ENCODE data around the gene TOPAZ1.

TOPAZ1 gene

GRCh38 chr3:44241706-44242105 lies at the start of gene TOPAZ1:
Gene TOPAZ1, plus strand, starts transcription at chr3:44241886. Its CDS starts 168 bp downstream, at chr3:44242054.
- Histone ChIP-seq H3K36me3 (ENCODE audit: insufficient read depth, low read depth, low read length) (no peaks in the 10 kb centered on the region), H3K9me3 (ENCODE audit: insufficient read depth, low read depth, low read length) (no peaks in the 10 kb centered on the region), H3K9ac (ENCODE audit: low read depth, low read length) (no peak within 1 kb of the TSS), H3K4me1 (ENCODE audit: insufficient read depth, low read length) (no peaks in the 10 kb centered on the region), H3K27ac (ENCODE audit: low read length) (no peak within 1 kb of the TSS), H3K27me3 (ENCODE audit: insufficient read depth, low read length) (no peaks in the 10 kb centered on the region), H3K4me3 (ENCODE audit: low read length) (no peak within 1 kb of the TSS)

GRCh38 chr3:44198284-44199269 lies 43.1 kb upstream of the TOPAZ1 start:
- Histone ChIP-seq H3K9me3 (ENCODE audit: insufficient read depth, low read depth, low read length) (no peaks in the 10 kb centered on the region), H3K27ac (ENCODE audit: low read length) (no peak overlapping the region), H3K4me3 (ENCODE audit: low read length) (no peak overlapping the region), H3K36me3 (ENCODE audit: insufficient read depth, low read depth, low read length) (no peaks in the 10 kb centered on the region), H3K27me3 (ENCODE audit: insufficient read depth, low read length) (no peaks in the 10 kb centered on the region; the same call in 1 of the 2 replicates), H3K4me1 (ENCODE audit: insufficient read depth, low read length) (no peaks in the 10 kb centered on the region), H3K9ac (ENCODE audit: low read depth, low read length) (no peak overlapping the region)

- Histone ChIP-seq H3K4me3 (ENCODE audit: low read length) (no peak overlapping the region), H3K9ac (ENCODE audit: low read depth, low read length) (no peak overlapping the region), H3K27ac (ENCODE audit: low read length) (no peak overlapping the region), H3K27me3 (ENCODE audit: insufficient read depth, low read length) (no peaks in the 10 kb centered on the region; the same call in 1 of the 2 replicates), H3K36me3 (ENCODE audit: insufficient read depth, low read depth, low read length) (no peaks in the 10 kb centered on the region), H3K4me1 (ENCODE audit: insufficient read depth, low read length) (no peaks in the 10 kb centered on the region), H3K9me3 (ENCODE audit: insufficient read depth, low read depth, low read length) (no peaks in the 10 kb centered on the region)
These were observed 35.4 kb upstream of the TOPAZ1 start for GRCh38 chr3:44206261-44206660.

- no peak overlapping the region for H3K4me3 ChIP-seq (ENCODE audit: low read length)
These were observed 34.6 kb upstream of the TOPAZ1 start for GRCh38 chr3:44206862-44207652.

GRCh38 chr3:44208086-44208485 lies 33.6 kb upstream of the TOPAZ1 start:
- H3K4me3 ChIP-seq (ENCODE audit: low read length): no peak overlapping the region
- no peaks in the 10 kb centered on the region for H3K9me3 ChIP-seq (ENCODE audit: insufficient read depth, low read depth, low read length)
- no peak overlapping the region for H3K9ac ChIP-seq (ENCODE audit: low read depth, low read length)
- no peak overlapping the region for H3K27ac ChIP-seq (ENCODE audit: low read length)
- H3K36me3 ChIP-seq (ENCODE audit: insufficient read depth, low read depth, low read length): no peaks in the 10 kb centered on the region
- H3K4me1 ChIP-seq (ENCODE audit: insufficient read depth, low read length): no peaks in the 10 kb centered on the region
- no peaks in the 10 kb centered on the region; the same call in 1 of the 2 replicates for H3K27me3 ChIP-seq (ENCODE audit: insufficient read depth, low read length)

More at GRCh38 chr3:44206862-44207652, 34.6 kb upstream of the TOPAZ1 start:
- no peaks in the 10 kb centered on the region for H3K36me3 ChIP-seq (ENCODE audit: insufficient read depth, low read depth, low read length)
- H3K9me3 ChIP-seq (ENCODE audit: insufficient read depth, low read depth, low read length): no peaks in the 10 kb centered on the region
- H3K27me3 ChIP-seq (ENCODE audit: insufficient read depth, low read length): no peaks in the 10 kb centered on the region; the same call in 1 of the 2 replicates
- no peak overlapping the region for H3K9ac ChIP-seq (ENCODE audit: low read depth, low read length)
- no peaks in the 10 kb centered on the region for H3K4me1 ChIP-seq (ENCODE audit: insufficient read depth, low read length)
- H3K27ac ChIP-seq (ENCODE audit: low read length): no peak overlapping the region

- Histone ChIP-seq H3K9me3 (ENCODE audit: insufficient read depth, low read depth, low read length) (no peaks in the 10 kb centered on the region), H3K4me1 (ENCODE audit: insufficient read depth, low read length) (no peaks in the 10 kb centered on the region), H3K4me3 (ENCODE audit: low read length) (no peak overlapping the region), H3K27me3 (ENCODE audit: insufficient read depth, low read length) (no peaks in the 10 kb centered on the region), H3K36me3 (ENCODE audit: insufficient read depth, low read depth, low read length) (no peaks in the 10 kb centered on the region), H3K27ac (ENCODE audit: low read length) (no peak overlapping the region), H3K9ac (ENCODE audit: low read depth, low read length) (no peak overlapping the region)
These were observed 33.1 kb upstream of the TOPAZ1 start for GRCh38 chr3:44208568-44208967.

- no peaks in the 10 kb centered on the region for H3K4me1 ChIP-seq (ENCODE audit: insufficient read depth, low read length)
- H3K27ac ChIP-seq (ENCODE audit: low read length): no peak overlapping the region
- no peaks in the 10 kb centered on the region for H3K27me3 ChIP-seq (ENCODE audit: insufficient read depth, low read length)
- H3K9ac ChIP-seq (ENCODE audit: low read depth, low read length): no peak overlapping the region
- H3K9me3 ChIP-seq (ENCODE audit: insufficient read depth, low read depth, low read length): peaks cover 7% of the 10 kb centered on the region; the same call in 1 of the 2 replicates
- no peak overlapping the region for H3K4me3 ChIP-seq (ENCODE audit: low read length)
- H3K36me3 ChIP-seq (ENCODE audit: insufficient read depth, low read depth, low read length): no peaks in the 10 kb centered on the region
These were observed 30.7 kb upstream of the TOPAZ1 start for GRCh38 chr3:44210967-44211366.

GRCh38 chr3:44222337-44222736 lies 19.3 kb upstream of the TOPAZ1 start:
- Histone ChIP-seq H3K27me3 (ENCODE audit: insufficient read depth, low read length) (no peaks in the 10 kb centered on the region), H3K4me3 (ENCODE audit: low read length) (no peak overlapping the region), H3K27ac (ENCODE audit: low read length) (no peak overlapping the region), H3K9ac (ENCODE audit: low read depth, low read length) (no peak overlapping the region), H3K4me1 (ENCODE audit: insufficient read depth, low read length) (no peaks in the 10 kb centered on the region), H3K36me3 (ENCODE audit: insufficient read depth, low read depth, low read length) (no peaks in the 10 kb centered on the region), H3K9me3 (ENCODE audit: insufficient read depth, low read depth, low read length) (no peaks in the 10 kb centered on the region)

GRCh38 chr3:44223299-44223698 lies 18.4 kb upstream of the TOPAZ1 start:
- no peak overlapping the region for H3K27ac ChIP-seq (ENCODE audit: low read length)
- no peak overlapping the region for H3K4me3 ChIP-seq (ENCODE audit: low read length)
- no peaks in the 10 kb centered on the region for H3K9me3 ChIP-seq (ENCODE audit: insufficient read depth, low read depth, low read length)
- H3K4me1 ChIP-seq (ENCODE audit: insufficient read depth, low read length): no peaks in the 10 kb centered on the region
- H3K9ac ChIP-seq (ENCODE audit: low read depth, low read length): no peak overlapping the region
- H3K27me3 ChIP-seq (ENCODE audit: insufficient read depth, low read length): no peaks in the 10 kb centered on the region
- no peaks in the 10 kb centered on the region for H3K36me3 ChIP-seq (ENCODE audit: insufficient read depth, low read depth, low read length)

- H3K4me1 ChIP-seq (ENCODE audit: insufficient read depth, low read length): no peaks in the 10 kb centered on the region
- H3K27ac ChIP-seq (ENCODE audit: low read length): no peak overlapping the region
- H3K9ac ChIP-seq (ENCODE audit: low read depth, low read length): no peak overlapping the region
- H3K27me3 ChIP-seq (ENCODE audit: insufficient read depth, low read length): no peaks in the 10 kb centered on the region
- no peak overlapping the region for H3K4me3 ChIP-seq (ENCODE audit: low read length)
- no peaks in the 10 kb centered on the region for H3K36me3 ChIP-seq (ENCODE audit: insufficient read depth, low read depth, low read length)
- H3K9me3 ChIP-seq (ENCODE audit: insufficient read depth, low read depth, low read length): no peaks in the 10 kb centered on the region
These were observed 17.6 kb upstream of the TOPAZ1 start for GRCh38 chr3:44224131-44224530.

- no peak overlapping the region for H3K4me3 ChIP-seq (ENCODE audit: low read length)
- H3K9me3 ChIP-seq (ENCODE audit: insufficient read depth, low read depth, low read length): no peaks in the 10 kb centered on the region
- no peak overlapping the region for H3K9ac ChIP-seq (ENCODE audit: low read depth, low read length)
- no peaks in the 10 kb centered on the region for H3K27me3 ChIP-seq (ENCODE audit: insufficient read depth, low read length)
- H3K4me1 ChIP-seq (ENCODE audit: insufficient read depth, low read length): no peaks in the 10 kb centered on the region
- H3K27ac ChIP-seq (ENCODE audit: low read length): no peak overlapping the region
- H3K36me3 ChIP-seq (ENCODE audit: insufficient read depth, low read depth, low read length): no peaks in the 10 kb centered on the region
These were observed 15.1 kb upstream of the TOPAZ1 start for GRCh38 chr3:44226573-44226972.

All from iPS-20b (cell line).